Measurements from ENCODE around the gene LCE2A. TPM values are rescaled to one million over a fixed set of nuclear protein-coding genes. Genes with fewer than 3 reads are reported as not detected.
"Not testable (repeated sequence)": the region's sequence is repeated elsewhere in the genome, so short reads cannot be mapped to it uniquely, and the experiment has no call there.

Gene LCE2A
- total RNA-seq, 1 donor from 2014 or later = not detected

DNA sequence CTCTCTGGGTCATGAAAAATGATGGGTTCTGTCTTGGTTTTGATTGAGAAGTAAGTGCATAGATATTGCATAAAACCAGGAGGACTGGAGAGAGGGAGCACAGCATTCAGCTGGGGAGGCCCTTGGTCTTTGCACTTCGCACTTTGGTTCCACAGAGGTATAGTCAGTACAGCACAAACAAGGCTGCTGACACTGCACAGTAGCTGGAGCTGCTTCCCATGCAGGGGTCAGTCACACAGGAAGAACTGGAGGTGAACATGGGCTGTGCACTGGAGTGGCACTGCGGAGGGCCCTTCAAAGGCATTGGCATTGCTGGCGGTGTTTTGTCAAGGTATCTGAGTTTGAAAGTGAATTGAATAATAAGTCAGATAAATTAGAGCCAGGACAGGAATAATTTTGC is 39.5 kb upstream of the LCE2A start:
- no peak for DNase-seq (ENCODE audit: low spot score)
- H3K27me3 Mint-ChIP-seq (ENCODE audit: insufficient read depth, low read depth) = peaks cover 8% of the 10 kb centered on the region
- no peak for TF ChIP-seq EZH2phosphoT487 (IDR thresholded peaks at IDR 0.05)
- TF ChIP-seq EZH2 (IDR thresholded peaks at IDR 0.05) = no peak
- no peak for TF ChIP-seq CTCF (IDR thresholded peaks at IDR 0.05)
- no peak overlapping the region for H3K9ac ChIP-seq
- no peak overlapping the region for H2AFZ ChIP-seq (replicated peaks)
- no peaks in the 10 kb centered on the region for H3K27me3 ChIP-seq
- no peak overlapping the region for H3K27ac Mint-ChIP-seq
- no peak overlapping the region for H3K4me2 ChIP-seq
- no peaks in the 10 kb centered on the region for H3K36me3 Mint-ChIP-seq
- peaks cover 17% of the 10 kb centered on the region for H3K9me3 ChIP-seq (ENCODE audit: low read depth)
- no peaks in the 10 kb centered on the region for H3K36me3 ChIP-seq
- H3K4me3 Mint-ChIP-seq = no peak overlapping the region
- H3K79me2 ChIP-seq (ENCODE audit: low read depth) = no peaks in the 10 kb centered on the region
- H3K4me1 Mint-ChIP-seq = no peaks in the 10 kb centered on the region
- no peak overlapping the region for H3K27ac ChIP-seq
- no peak overlapping the region for H3K4me3 ChIP-seq
- no peaks in the 10 kb centered on the region for H3F3A ChIP-seq (ENCODE audit: low read depth)
- peaks cover 15% of the 10 kb centered on the region for H3K9me3 Mint-ChIP-seq
- H3K4me1 ChIP-seq = no peaks in the 10 kb centered on the region
- no peaks in the 10 kb centered on the region for H4K20me1 ChIP-seq (ENCODE audit: low read depth)

DNA sequence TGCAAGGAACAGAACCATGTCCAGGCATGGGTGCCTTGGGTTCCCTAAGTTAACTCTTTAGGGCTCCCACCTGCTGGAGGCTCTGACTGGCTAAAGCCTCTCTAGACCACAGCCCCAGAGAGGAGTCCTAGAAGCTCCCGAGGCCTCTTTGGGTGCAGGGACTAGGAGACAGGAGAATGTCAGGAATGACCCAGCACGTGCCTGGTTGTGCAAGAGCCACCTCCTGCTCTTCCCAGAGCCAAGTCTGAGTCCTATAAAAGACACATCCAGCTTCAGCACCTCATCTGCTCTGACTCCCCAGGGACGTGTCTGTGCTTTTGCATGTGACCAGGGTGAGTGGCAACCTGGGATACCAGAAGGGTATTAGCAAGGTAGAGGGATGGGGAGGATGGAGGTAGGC is 35.0 kb upstream of the LCE2A start, which contains the start of gene LCE2D:
LCE2D (plus strand) TSS at position 283 of the 400 bp plus-strand sequence. CDS start 726 bp downstream, outside the sequence.
- DNase-seq (ENCODE audit: low spot score) = no peak
- no peaks in the 10 kb centered on the region for H4K20me1 ChIP-seq (ENCODE audit: low read depth)
- no peak within 1 kb of the TSS for H3K9ac ChIP-seq
- Mint-ChIP-seq H3K36me3 (no peaks in the 10 kb centered on the region), H3K27me3 (ENCODE audit: insufficient read depth, low read depth) (peaks cover 8% of the 10 kb centered on the region), H3K4me1 (no peaks in the 10 kb centered on the region), H3K27ac (no peak within 1 kb of the TSS), H3K9me3 (peaks cover 28% of the 10 kb centered on the region), H3K4me3 (no peak within 1 kb of the TSS)
- no peak within 1 kb of the TSS for H3K4me3 ChIP-seq
- H3K79me2 ChIP-seq (ENCODE audit: low read depth) = no peaks in the 10 kb centered on the region
- no peak within 1 kb of the TSS for H3K27ac ChIP-seq
- H3K9me3 ChIP-seq (ENCODE audit: low read depth) = peaks cover 15% of the 10 kb centered on the region
- H3K4me1 ChIP-seq = no peaks in the 10 kb centered on the region
- no peaks in the 10 kb centered on the region for H3K27me3 ChIP-seq
- H3K36me3 ChIP-seq = no peaks in the 10 kb centered on the region
- no peak within 1 kb of the TSS for H3K4me2 ChIP-seq
- TF ChIP-seq EZH2 (IDR thresholded peaks at IDR 0.05) = no peak
- TF ChIP-seq EZH2phosphoT487 (IDR thresholded peaks at IDR 0.05) = no peak
- TF ChIP-seq CTCF (IDR thresholded peaks at IDR 0.05) = no peak
- no peaks in the 10 kb centered on the region for H3F3A ChIP-seq (ENCODE audit: low read depth)
- H2AFZ ChIP-seq (replicated peaks) = no peak within 1 kb of the TSS

GRCh38 chr1:152666171-152666570 is 32.0 kb upstream of the LCE2A start:
- H3K4me1 Mint-ChIP-seq; H3K9ac ChIP-seq; H3K4me2 ChIP-seq; DNase-seq (ENCODE audit: low spot score); H3K79me2 ChIP-seq (ENCODE audit: low read depth); H3K36me3 Mint-ChIP-seq; H3K4me1 ChIP-seq; H3K4me3 Mint-ChIP-seq; H3F3A ChIP-seq (ENCODE audit: low read depth); H4K20me1 ChIP-seq (ENCODE audit: low read depth); H2AFZ ChIP-seq (replicated peaks); H3K27ac Mint-ChIP-seq; H3K27me3 Mint-ChIP-seq (ENCODE audit: insufficient read depth, low read depth); H3K27ac ChIP-seq; H3K27me3 ChIP-seq; H3K4me3 ChIP-seq; H3K36me3 ChIP-seq: not testable (repeated sequence)
- H3K9me3 Mint-ChIP-seq = peaks cover 33% of the 10 kb centered on the region
- H3K9me3 ChIP-seq (ENCODE audit: low read depth) = peaks cover 24% of the 10 kb centered on the region

DNA sequence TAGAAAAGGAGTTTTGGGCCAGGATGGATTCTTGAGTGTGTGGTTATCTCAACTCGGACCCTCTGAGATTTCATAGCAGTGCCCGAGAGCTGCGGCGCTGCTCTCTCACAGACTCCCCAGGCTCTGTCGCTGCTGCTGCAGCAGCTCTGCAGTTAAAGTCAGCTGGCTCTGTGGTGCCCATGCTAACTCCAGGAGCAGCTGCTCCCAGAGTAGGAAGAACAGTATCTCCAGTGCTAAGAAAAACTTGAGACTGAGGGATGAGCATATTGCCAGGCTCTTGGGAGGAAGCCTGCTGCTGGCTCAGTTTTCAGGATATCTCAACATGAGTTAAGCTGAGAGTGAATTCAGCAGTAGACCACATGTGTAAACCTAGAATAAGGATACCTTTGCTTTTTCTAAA is 30.5 kb upstream of the LCE2A start:
- TF ChIP-seq CTCF (IDR thresholded peaks at IDR 0.05) (no peak), EZH2phosphoT487 (IDR thresholded peaks at IDR 0.05) (no peak), EZH2 (IDR thresholded peaks at IDR 0.05) (no peak)
- H3K27me3 ChIP-seq = no peaks in the 10 kb centered on the region
- H4K20me1 ChIP-seq (ENCODE audit: low read depth) = no peaks in the 10 kb centered on the region
- H3K79me2 ChIP-seq (ENCODE audit: low read depth) = no peaks in the 10 kb centered on the region
- DNase-seq (ENCODE audit: low spot score) = no peak
- H3K4me2 ChIP-seq = no peak overlapping the region
- H3K9me3 ChIP-seq (ENCODE audit: low read depth) = peaks cover 24% of the 10 kb centered on the region
- no peaks in the 10 kb centered on the region for H3K36me3 Mint-ChIP-seq
- no peak overlapping the region for H3K4me3 ChIP-seq
- no peak overlapping the region for H3K27ac ChIP-seq
- H3K4me3 Mint-ChIP-seq = no peak overlapping the region
- H3F3A ChIP-seq (ENCODE audit: low read depth) = no peaks in the 10 kb centered on the region
- H3K4me1 Mint-ChIP-seq = no peaks in the 10 kb centered on the region
- H3K36me3 ChIP-seq = no peaks in the 10 kb centered on the region
- no peaks in the 10 kb centered on the region for H3K4me1 ChIP-seq
- peaks cover 4% of the 10 kb centered on the region for H3K27me3 Mint-ChIP-seq (ENCODE audit: insufficient read depth, low read depth)
- no peak overlapping the region for H2AFZ ChIP-seq (replicated peaks)
- H3K9ac ChIP-seq = no peak overlapping the region
- no peak overlapping the region for H3K27ac Mint-ChIP-seq
- peaks cover 31% of the 10 kb centered on the region for H3K9me3 Mint-ChIP-seq

Data from neural progenitor cell (in vitro differentiated cells).